ENCODE results near the gene SHISA6. TPM values are rescaled to one million over a fixed set of nuclear protein-coding genes. Genes with fewer than 3 reads are reported as not detected.

The SHISA6 gene
- total and polyA plus RNA-seq, 2 donors (not counting 1 experiment from before 2014, with no cell fraction given): not detected

DNA sequence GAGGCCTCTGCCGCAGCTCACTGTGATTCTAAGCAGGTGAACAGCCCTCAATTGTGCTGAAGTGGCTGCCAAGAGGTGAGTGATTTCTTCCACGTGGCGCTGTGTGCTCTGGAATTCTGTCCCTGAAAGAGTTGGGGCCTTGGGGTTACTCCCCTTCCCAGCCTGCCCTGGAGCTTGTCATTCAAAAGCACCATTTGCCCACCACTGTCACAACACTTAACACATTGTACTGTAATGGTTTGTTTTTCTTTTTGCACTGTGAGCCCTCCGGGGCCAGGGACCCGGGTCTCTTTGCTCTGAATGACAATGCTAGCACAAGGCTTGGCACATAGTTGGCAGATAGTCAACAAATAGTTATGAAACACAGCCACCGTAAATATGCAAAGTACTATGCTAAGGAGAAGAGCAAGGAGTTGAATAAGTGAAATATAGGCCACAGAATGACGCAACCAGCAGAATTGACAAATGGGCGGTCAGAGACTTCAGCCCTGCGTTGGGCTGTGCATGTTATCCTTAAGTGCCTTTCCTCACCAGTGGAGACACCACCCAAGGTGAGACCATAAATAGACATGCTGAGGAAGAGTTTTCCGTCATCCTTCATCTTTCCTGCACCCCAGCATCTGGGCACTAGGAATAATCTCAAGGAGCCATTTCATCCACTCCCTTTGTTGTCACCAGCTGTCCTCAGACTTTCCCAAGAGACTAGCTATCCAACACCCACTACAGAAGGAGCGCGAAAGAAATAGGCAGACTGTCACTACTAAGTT is 245.3 kb downstream of the SHISA6 start:
- no peak for DNase-seq
- H3K27ac ChIP-seq (ENCODE audit: low read length in 2 of 2): no peak overlapping the region
- POLR2A ChIA-PET: no interaction called here
- Mint-ChIP-seq H3K9me3 (ENCODE audit: insufficient read depth) (no peaks in the 10 kb centered on the region), H3K4me3 (no peak overlapping the region), H3K27ac (no peak overlapping the region), H3K4me1 (no peaks in the 10 kb centered on the region), H3K27me3 (no peaks in the 10 kb centered on the region)
- H3K4me3 ChIP-seq (ENCODE audit: control extremely low read depth in 1 of 5, extremely low read depth in 1 of 5, insufficient read depth in 1 of 5, low read depth in 2 of 5, low read length in 4 of 5): no peak overlapping the region
- no peak for TF ChIP-seq EZH2 (IDR thresholded peaks at IDR 0.05; ENCODE audit: borderline replicate concordance, insufficient read depth, low read depth, low read length, poor library complexity, severe bottlenecking)
- TF ChIP-seq, protein P1, sequence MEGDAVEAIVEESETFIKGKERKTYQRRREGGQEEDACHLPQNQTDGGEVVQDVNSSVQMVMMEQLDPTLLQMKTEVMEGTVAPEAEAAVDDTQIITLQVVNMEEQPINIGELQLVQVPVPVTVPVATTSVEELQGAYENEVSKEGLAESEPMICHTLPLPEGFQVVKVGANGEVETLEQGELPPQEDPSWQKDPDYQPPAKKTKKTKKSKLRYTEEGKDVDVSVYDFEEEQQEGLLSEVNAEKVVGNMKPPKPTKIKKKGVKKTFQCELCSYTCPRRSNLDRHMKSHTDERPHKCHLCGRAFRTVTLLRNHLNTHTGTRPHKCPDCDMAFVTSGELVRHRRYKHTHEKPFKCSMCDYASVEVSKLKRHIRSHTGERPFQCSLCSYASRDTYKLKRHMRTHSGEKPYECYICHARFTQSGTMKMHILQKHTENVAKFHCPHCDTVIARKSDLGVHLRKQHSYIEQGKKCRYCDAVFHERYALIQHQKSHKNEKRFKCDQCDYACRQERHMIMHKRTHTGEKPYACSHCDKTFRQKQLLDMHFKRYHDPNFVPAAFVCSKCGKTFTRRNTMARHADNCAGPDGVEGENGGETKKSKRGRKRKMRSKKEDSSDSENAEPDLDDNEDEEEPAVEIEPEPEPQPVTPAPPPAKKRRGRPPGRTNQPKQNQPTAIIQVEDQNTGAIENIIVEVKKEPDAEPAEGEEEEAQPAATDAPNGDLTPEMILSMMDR (IDR thresholded peaks at IDR 0.05): no peak
- H3K9me3 ChIP-seq (ENCODE audit: control extremely low read depth in 1 of 3, control insufficient read depth in 2 of 3, insufficient read depth in 1 of 3, low read length in 2 of 3): peaks cover 0 to 13% (median 0%) of the 10 kb centered on the region in 3 donors
- H3K36me3 ChIP-seq (replicated peaks in 1 of 2; ENCODE audit: control extremely low read depth in 1 of 2, control insufficient read depth in 1 of 2, extremely low read depth in 1 of 2, insufficient read depth in 2 of 2, low read length in 1 of 2): no peaks in the 10 kb centered on the region
- CTCF ChIA-PET: no interaction called here
- H3K4me2 ChIP-seq (replicated peaks; ENCODE audit: low read depth, low read length, poor library complexity, severe bottlenecking): no peak overlapping the region
- ATAC-seq (ENCODE audit: low read depth): no peak
- H3K79me2 ChIP-seq (ENCODE audit: control insufficient read depth, insufficient read depth, low read length): no peaks in the 10 kb centered on the region
- no peaks in the 10 kb centered on the region for H3K27me3 ChIP-seq (replicated peaks in 1 of 4; ENCODE audit: control extremely low read depth in 1 of 4, control insufficient read depth in 3 of 4, insufficient read depth in 4 of 4, low read length in 3 of 4)
- H3K9ac ChIP-seq (ENCODE audit: low read length): no peak overlapping the region
- H2AFZ ChIP-seq (ENCODE audit: insufficient read depth, low read depth, low read length, poor library complexity, severe bottlenecking): no peak overlapping the region
- intact Hi-C loops (cut with micrococcal nuclease): no loop called here
- no peaks in the 10 kb centered on the region for H4K20me1 ChIP-seq (ENCODE audit: control insufficient read depth, insufficient read depth, low read length, poor library complexity, severe bottlenecking)
- 77% methylated on average over 7 of the region's 12 CpGs for WGBS (ENCODE audit: insufficient coverage)
- no peaks in the 10 kb centered on the region for H3K4me1 ChIP-seq (ENCODE audit: control insufficient read depth in 2 of 2, insufficient read depth in 2 of 2, low read length in 2 of 2)

DNA sequence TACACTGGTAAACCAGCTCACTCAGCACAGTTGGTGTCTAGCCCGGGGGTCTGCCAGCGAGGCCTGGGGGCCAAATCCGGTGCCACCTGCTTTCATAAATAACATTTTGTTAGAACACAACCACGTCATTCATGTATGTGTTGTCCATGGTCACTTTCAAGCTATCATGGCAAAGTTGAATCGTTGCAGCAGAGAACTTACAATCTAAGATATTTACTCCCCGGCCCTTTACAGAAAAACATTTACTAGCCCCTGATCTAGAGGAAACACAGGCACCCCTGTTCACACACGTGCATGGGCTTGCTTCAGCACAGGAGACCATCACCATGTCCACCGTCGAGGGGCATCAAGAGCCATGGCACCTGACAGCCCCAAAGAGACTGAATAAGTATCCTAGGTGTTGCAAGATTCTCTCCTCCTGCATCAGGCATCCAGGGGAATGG is 245.9 kb downstream of the SHISA6 start:
- ChIA-PET CTCF (no interaction called here), POLR2A (no interaction called here)
- Histone ChIP-seq H4K20me1 (ENCODE audit: control insufficient read depth, insufficient read depth, low read length, poor library complexity, severe bottlenecking) (no peaks in the 10 kb centered on the region), H3K4me3 (ENCODE audit: control extremely low read depth in 1 of 5, extremely low read depth in 1 of 5, insufficient read depth in 1 of 5, low read depth in 2 of 5, low read length in 4 of 5) (no peak overlapping the region), H3K27me3 (replicated peaks in 1 of 4; ENCODE audit: control extremely low read depth in 1 of 4, control insufficient read depth in 3 of 4, insufficient read depth in 4 of 4, low read length in 3 of 4) (no peaks in the 10 kb centered on the region), H3K9ac (ENCODE audit: low read length) (no peak overlapping the region), H2AFZ (ENCODE audit: insufficient read depth, low read depth, low read length, poor library complexity, severe bottlenecking) (no peak overlapping the region), H3K27ac (ENCODE audit: low read length in 2 of 2) (no peak overlapping the region), H3K9me3 (ENCODE audit: control extremely low read depth in 1 of 3, control insufficient read depth in 2 of 3, insufficient read depth in 1 of 3, low read length in 2 of 3) (peaks cover 0 to 15% (median 0%) of the 10 kb centered on the region in 3 donors), H3K36me3 (replicated peaks in 1 of 2; ENCODE audit: control extremely low read depth in 1 of 2, control insufficient read depth in 1 of 2, extremely low read depth in 1 of 2, insufficient read depth in 2 of 2, low read length in 1 of 2) (no peaks in the 10 kb centered on the region), H3K4me2 (replicated peaks; ENCODE audit: low read depth, low read length, poor library complexity, severe bottlenecking) (no peak overlapping the region), H3K79me2 (ENCODE audit: control insufficient read depth, insufficient read depth, low read length) (no peaks in the 10 kb centered on the region), H3K4me1 (ENCODE audit: control insufficient read depth in 2 of 2, insufficient read depth in 2 of 2, low read length in 2 of 2) (no peaks in the 10 kb centered on the region)
- DNase-seq (no peak), ATAC-seq (ENCODE audit: low read depth) (no peak)
- H3K27ac Mint-ChIP-seq: no peak overlapping the region
- 49% methylated on average over 4 of the region's 9 CpGs for WGBS (ENCODE audit: insufficient coverage)
- intact Hi-C loops (cut with micrococcal nuclease): no loop called here
- H3K27me3 Mint-ChIP-seq: no peaks in the 10 kb centered on the region
- H3K4me3 Mint-ChIP-seq: no peak overlapping the region
- no peaks in the 10 kb centered on the region for H3K9me3 Mint-ChIP-seq (ENCODE audit: insufficient read depth)
- H3K4me1 Mint-ChIP-seq: no peaks in the 10 kb centered on the region
- no peak for TF ChIP-seq EZH2 (IDR thresholded peaks at IDR 0.05; ENCODE audit: borderline replicate concordance, insufficient read depth, low read depth, low read length, poor library complexity, severe bottlenecking)
- TF ChIP-seq, protein P1 (IDR thresholded peaks at IDR 0.05): no peak

All from B cell (primary cell).